Neural cell (in vitro differentiated cells): ENCODE results near the gene SF3B6. TPM values are rescaled to one million over a fixed set of nuclear protein-coding genes. Genes with fewer than 3 reads are reported as not detected.

Experiments used
- H2AFZ ChIP-seq: fragments of 200-600, 300-800 bp; sonication (generic), shearing (Covaris generic); 2 replicates; pipeline ENCODE4 v1.6.0; 2014; ENCODE audit warnings: low read depth, mild to moderate bottlenecking, antibody characterized with exemption, low read length, moderate library complexity
- H3F3A ChIP-seq: fragments of 200-600 bp; shearing (Covaris generic); 2 replicates; pipeline ENCODE4 v1.6.1; 2016; ENCODE audit warnings: mild to moderate bottlenecking, moderate library complexity, mixed read lengths, antibody characterized with exemption, low read length; ENCODE audit not compliant: insufficient read depth, poor library complexity, severe bottlenecking
- H3K27ac ChIP-seq: fragments of 200-600, 300-800 bp; sonication (generic), shearing (Covaris generic); 2 replicates; pipeline ENCODE4 v1.5.1; 2014; ENCODE audit warnings: mild to moderate bottlenecking, low read length, moderate library complexity
- H3K27me3 ChIP-seq: fragments of 300-800, 200-600 bp; sonication (generic), shearing (Covaris generic); 2 replicates; pipeline ENCODE4 v1.6.0; 2014; ENCODE audit warnings: mild to moderate bottlenecking, low read depth, low read length, moderate library complexity; ENCODE audit not compliant: insufficient read depth
- H3K36me3 ChIP-seq: fragments of 300-800, 200-600 bp; sonication (generic), shearing (Covaris generic); 2 replicates; pipeline ENCODE4 v1.5.1; 2014; ENCODE audit warnings: mild to moderate bottlenecking, antibody characterized with exemption, low read length, moderate library complexity; ENCODE audit not compliant: insufficient read depth
- H3K4me2 ChIP-seq: fragments of 300-800, 200-600 bp; sonication (generic), shearing (Covaris generic); 2 replicates; pipeline ENCODE4 v1.6.0; 2014; ENCODE audit warnings: mild to moderate bottlenecking, low read length
- H3K4me3 ChIP-seq: fragments of 300-800, 200-600 bp; sonication (generic), shearing (Covaris generic); 2 replicates; pipeline ENCODE4 v1.5.1; 2014; ENCODE audit warnings: mild to moderate bottlenecking, low read length, moderate library complexity
- H3K79me2 ChIP-seq: fragments of 200-600 bp; shearing (Covaris generic); replicated peaks from 2 replicates; pipeline ENCODE4 v1.6.0; 2014; ENCODE audit warnings: mild to moderate bottlenecking, low read length, moderate library complexity; ENCODE audit not compliant: insufficient read depth
- H3K9ac ChIP-seq: fragments of 300-800, 200-600 bp; sonication (generic), shearing (Covaris generic); 2 replicates; pipeline ENCODE4 v1.6.1; 2016; ENCODE audit warnings: mild to moderate bottlenecking, low read length, mixed read lengths
- H3K9me2 ChIP-seq: fragments of 200-600 bp; shearing (Covaris generic); 2 replicates; pipeline ENCODE4 v1.6.1; 2016; ENCODE audit warnings: mild to moderate bottlenecking, low read length, mixed read lengths; ENCODE audit not compliant: insufficient read depth
- H3K9me3 ChIP-seq: fragments of 200-600, 300-800 bp; sonication (generic), shearing (Covaris generic); 2 replicates; pipeline ENCODE4 v1.6.1; 2016; ENCODE audit warnings: mild to moderate bottlenecking, mixed run types, low read length, moderate library complexity, mixed read lengths
- H4K20me1 ChIP-seq: fragments of 200-600 bp; shearing (Covaris generic); 2 replicates; pipeline ENCODE4 v1.6.1; 2016; ENCODE audit warnings: mild to moderate bottlenecking, mixed run types; ENCODE audit not compliant: insufficient read depth
- EP300 ChIP-seq: fragments of 450-650 bp; conservative IDR thresholded peaks from 2 replicates; pipeline ENCODE4 v1.6.1; 2014; ENCODE audit warnings: antibody characterized with exemption, mild to moderate bottlenecking, moderate library complexity; ENCODE audit not compliant: poor library complexity, severe bottlenecking
- EZH2 ChIP-seq: fragments of 200-600, 300-800 bp; shearing (Covaris generic), sonication (generic); IDR thresholded peaks from 2 replicates; pipeline ENCODE4 v1.6.1; 2014; ENCODE audit warnings: antibody characterized with exemption, low read length, borderline replicate concordance, mild to moderate bottlenecking; ENCODE audit not compliant: insufficient read depth, poor library complexity, severe bottlenecking
- MXI1 ChIP-seq: fragments of 450-650 bp; conservative IDR thresholded peaks from 2 replicates; pipeline ENCODE4 v1.6.1; 2014; ENCODE audit warnings: antibody characterized with exemption, mild to moderate bottlenecking; ENCODE audit not compliant: poor library complexity, severe bottlenecking
- POLR2AphosphoS5 ChIP-seq: IDR thresholded peaks from 2 replicates; pipeline ENCODE4 v1.6.1; 2012
- RAD21 ChIP-seq: fragments of 450-650 bp; conservative IDR thresholded peaks from 2 replicates; pipeline ENCODE4 v1.6.1; 2014; ENCODE audit warnings: antibody characterized with exemption, mild to moderate bottlenecking, moderate library complexity
- SMC3 ChIP-seq: fragments of 450-650 bp; conservative IDR thresholded peaks from 2 replicates; pipeline ENCODE4 v1.6.1; 2014; ENCODE audit warnings: antibody characterized with exemption, mild to moderate bottlenecking, moderate library complexity; ENCODE audit not compliant: poor library complexity
- TAF1 ChIP-seq: IDR thresholded peaks from 2 replicates; pipeline ENCODE4 v1.6.1; 2012; ENCODE audit warnings: low read depth
- polyA plus RNA-seq: library from polyadenylated mRNA; depleted of rRNA; stranded (reverse); fragments of >200 nt; gene quantifications from 2 replicates; pipeline ENCODE4 v1.2.3, GENCODE V29; 2014
- TF ChIP-seq, protein P1 (sequence below): IDR thresholded peaks from 2 replicates; pipeline ENCODE4 v1.6.1; 2012; ENCODE audit warnings: borderline replicate concordance
- TF ChIP-seq, protein P2 (sequence below): fragments of 450-650 bp; IDR thresholded peaks from 2 replicates; pipeline ENCODE4 v1.5.1; 2014; ENCODE audit warnings: antibody characterized with exemption, mild to moderate bottlenecking, moderate library complexity; ENCODE audit not compliant: poor library complexity, severe bottlenecking

The SF3B6 gene
- polyA plus RNA-seq, 1 donor from 2014 or later, result 442 TPM

DNA sequence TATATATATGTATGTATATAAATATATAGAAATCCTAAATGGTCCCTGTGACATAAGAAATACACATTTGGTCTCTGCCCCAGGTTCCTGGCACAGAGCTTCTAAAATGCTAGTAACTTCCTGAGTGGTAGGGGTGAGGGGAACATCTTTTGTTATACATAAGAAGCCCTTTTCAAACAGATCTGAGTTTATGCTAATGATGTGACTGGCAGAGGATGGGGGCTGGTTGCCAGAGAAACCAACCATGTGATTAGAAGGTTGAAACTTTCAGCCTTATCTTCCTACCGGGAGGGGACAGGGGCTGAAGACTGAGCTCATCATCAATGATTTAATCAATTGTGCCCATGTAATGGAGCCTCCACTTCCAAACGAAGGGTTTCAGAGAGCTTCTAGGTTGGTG is 49.9 kb downstream of the SF3B6 start:
- Histone ChIP-seq H3F3A (no peaks in the 10 kb centered on the region), H3K79me2 (no peaks in the 10 kb centered on the region), H3K27me3 (no peaks in the 10 kb centered on the region), H3K4me3 (no peak overlapping the region), H3K4me2 (no peak overlapping the region), H2AFZ (no peak overlapping the region), H3K9me2 (no peaks in the 10 kb centered on the region), H3K9ac (no peak overlapping the region), H3K27ac (no peak overlapping the region), H4K20me1 (no peaks in the 10 kb centered on the region), H3K9me3 (no peaks in the 10 kb centered on the region), H3K36me3 (no peaks in the 10 kb centered on the region)
- TF ChIP-seq POLR2AphosphoS5 (no peak), EP300 (no peak), TAF1 (no peak), EZH2 (no peak), SMC3 (no peak), MXI1 (no peak), RAD21 (no peak)
- TF ChIP-seq, protein P1, sequence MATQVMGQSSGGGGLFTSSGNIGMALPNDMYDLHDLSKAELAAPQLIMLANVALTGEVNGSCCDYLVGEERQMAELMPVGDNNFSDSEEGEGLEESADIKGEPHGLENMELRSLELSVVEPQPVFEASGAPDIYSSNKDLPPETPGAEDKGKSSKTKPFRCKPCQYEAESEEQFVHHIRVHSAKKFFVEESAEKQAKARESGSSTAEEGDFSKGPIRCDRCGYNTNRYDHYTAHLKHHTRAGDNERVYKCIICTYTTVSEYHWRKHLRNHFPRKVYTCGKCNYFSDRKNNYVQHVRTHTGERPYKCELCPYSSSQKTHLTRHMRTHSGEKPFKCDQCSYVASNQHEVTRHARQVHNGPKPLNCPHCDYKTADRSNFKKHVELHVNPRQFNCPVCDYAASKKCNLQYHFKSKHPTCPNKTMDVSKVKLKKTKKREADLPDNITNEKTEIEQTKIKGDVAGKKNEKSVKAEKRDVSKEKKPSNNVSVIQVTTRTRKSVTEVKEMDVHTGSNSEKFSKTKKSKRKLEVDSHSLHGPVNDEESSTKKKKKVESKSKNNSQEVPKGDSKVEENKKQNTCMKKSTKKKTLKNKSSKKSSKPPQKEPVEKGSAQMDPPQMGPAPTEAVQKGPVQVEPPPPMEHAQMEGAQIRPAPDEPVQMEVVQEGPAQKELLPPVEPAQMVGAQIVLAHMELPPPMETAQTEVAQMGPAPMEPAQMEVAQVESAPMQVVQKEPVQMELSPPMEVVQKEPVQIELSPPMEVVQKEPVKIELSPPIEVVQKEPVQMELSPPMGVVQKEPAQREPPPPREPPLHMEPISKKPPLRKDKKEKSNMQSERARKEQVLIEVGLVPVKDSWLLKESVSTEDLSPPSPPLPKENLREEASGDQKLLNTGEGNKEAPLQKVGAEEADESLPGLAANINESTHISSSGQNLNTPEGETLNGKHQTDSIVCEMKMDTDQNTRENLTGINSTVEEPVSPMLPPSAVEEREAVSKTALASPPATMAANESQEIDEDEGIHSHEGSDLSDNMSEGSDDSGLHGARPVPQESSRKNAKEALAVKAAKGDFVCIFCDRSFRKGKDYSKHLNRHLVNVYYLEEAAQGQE, result no peak
- TF ChIP-seq, protein P2, sequence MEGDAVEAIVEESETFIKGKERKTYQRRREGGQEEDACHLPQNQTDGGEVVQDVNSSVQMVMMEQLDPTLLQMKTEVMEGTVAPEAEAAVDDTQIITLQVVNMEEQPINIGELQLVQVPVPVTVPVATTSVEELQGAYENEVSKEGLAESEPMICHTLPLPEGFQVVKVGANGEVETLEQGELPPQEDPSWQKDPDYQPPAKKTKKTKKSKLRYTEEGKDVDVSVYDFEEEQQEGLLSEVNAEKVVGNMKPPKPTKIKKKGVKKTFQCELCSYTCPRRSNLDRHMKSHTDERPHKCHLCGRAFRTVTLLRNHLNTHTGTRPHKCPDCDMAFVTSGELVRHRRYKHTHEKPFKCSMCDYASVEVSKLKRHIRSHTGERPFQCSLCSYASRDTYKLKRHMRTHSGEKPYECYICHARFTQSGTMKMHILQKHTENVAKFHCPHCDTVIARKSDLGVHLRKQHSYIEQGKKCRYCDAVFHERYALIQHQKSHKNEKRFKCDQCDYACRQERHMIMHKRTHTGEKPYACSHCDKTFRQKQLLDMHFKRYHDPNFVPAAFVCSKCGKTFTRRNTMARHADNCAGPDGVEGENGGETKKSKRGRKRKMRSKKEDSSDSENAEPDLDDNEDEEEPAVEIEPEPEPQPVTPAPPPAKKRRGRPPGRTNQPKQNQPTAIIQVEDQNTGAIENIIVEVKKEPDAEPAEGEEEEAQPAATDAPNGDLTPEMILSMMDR, result no peak

DNA sequence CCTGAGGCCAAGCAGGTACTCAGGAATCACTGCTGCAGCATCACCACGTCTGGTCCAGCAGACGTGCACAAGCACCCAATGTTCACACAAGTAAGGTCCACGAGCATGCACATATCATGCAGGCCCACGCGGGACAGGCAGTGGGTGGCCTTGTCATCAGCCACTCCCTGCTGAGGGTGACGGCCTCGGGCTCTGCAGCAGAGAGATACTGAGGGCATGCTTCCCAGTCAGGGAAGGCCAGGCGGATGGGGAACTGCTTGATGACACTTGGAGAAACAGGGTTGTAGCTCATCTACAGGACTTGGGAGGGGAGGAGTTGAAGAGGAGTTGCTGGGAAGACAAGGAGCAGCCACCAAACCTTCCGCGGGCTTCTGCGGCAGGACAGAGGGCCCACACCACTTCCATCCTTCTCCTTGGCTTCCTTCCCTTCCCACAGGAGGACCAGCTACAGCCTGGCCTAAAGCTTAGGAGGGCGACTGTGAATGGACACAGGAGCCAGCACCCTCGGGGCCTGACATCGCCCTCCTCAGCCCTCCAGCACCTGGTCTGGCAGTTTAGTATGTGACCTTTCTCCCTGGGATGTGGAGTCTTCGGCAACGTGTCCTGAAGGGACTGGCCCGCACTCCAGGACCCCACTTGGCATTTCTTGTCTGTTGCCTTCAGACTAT is 51.0 kb downstream of the SF3B6 start:
- H3K27ac ChIP-seq, result no peak overlapping the region
- H2AFZ ChIP-seq, result no peak overlapping the region
- H3K36me3 ChIP-seq, result no peaks in the 10 kb centered on the region
- H3K9me2 ChIP-seq, result no peaks in the 10 kb centered on the region
- no peaks in the 10 kb centered on the region for H3F3A ChIP-seq
- TF ChIP-seq, protein P2, result no peak
- TF ChIP-seq RAD21, result no peak
- no peaks in the 10 kb centered on the region for H4K20me1 ChIP-seq
- no peak overlapping the region for H3K4me2 ChIP-seq
- H3K4me3 ChIP-seq, result no peak overlapping the region
- H3K79me2 ChIP-seq, result no peaks in the 10 kb centered on the region
- no peaks in the 10 kb centered on the region for H3K27me3 ChIP-seq
- H3K9me3 ChIP-seq, result no peaks in the 10 kb centered on the region
- no peak overlapping the region for H3K9ac ChIP-seq
